Mucosa of stomach (tissue), 1 donor: ENCODE results near the gene CHDH.

Experiments used
- H3K27me3 ChIP-seq: one replicate; pipeline ENCODE4 v1.7.0; 2013; ENCODE audit warnings: mild to moderate bottlenecking, low read length; ENCODE audit not compliant: control insufficient read depth, insufficient read depth
- H3K36me3 ChIP-seq: one replicate; pipeline ENCODE4 v1.7.0; 2013; ENCODE audit warnings: low read length; ENCODE audit not compliant: control insufficient read depth, insufficient read depth
- H3K4me1 ChIP-seq: one replicate; pipeline ENCODE4 v1.7.0; 2013; ENCODE audit warnings: mild to moderate bottlenecking, low read length; ENCODE audit not compliant: control insufficient read depth, insufficient read depth
- H3K4me3 ChIP-seq: one replicate; pipeline ENCODE4 v1.7.0; 2013; ENCODE audit warnings: low read length
- H3K9ac ChIP-seq: one replicate; pipeline ENCODE4 v1.7.0; 2013; ENCODE audit warnings: mild to moderate bottlenecking, low read length, moderate library complexity
- H3K9me3 ChIP-seq: one replicate; pipeline ENCODE4 v1.7.0; 2013; ENCODE audit warnings: mild to moderate bottlenecking, low read length, moderate library complexity; ENCODE audit not compliant: control insufficient read depth
- donor health status: Pancreatic carcinoma.

Gene CHDH

GRCh38 chr3:53846134-53846850, at the start of gene CHDH, which contains the start of gene IL17RB:
CHDH (minus strand) TSS chr3:53846419; CDS start chr3:53824008, 22,411 bp downstream.
IL17RB (plus strand) TSS chr3:53846568; CDS start chr3:53846589, 21 bp downstream.
- H3K36me3 ChIP-seq: no peaks in the 10 kb centered on the region
- H3K9me3 ChIP-seq: no peaks in the 10 kb centered on the region
- peaks cover 47% of the 10 kb centered on the region for H3K4me1 ChIP-seq
- H3K4me3 ChIP-seq: peak within 1 kb of the TSS; percentile 61
- peaks cover 6% of the 10 kb centered on the region for H3K27me3 ChIP-seq
- peak within 1 kb of the TSS; percentile 91 for H3K9ac ChIP-seq

DNA sequence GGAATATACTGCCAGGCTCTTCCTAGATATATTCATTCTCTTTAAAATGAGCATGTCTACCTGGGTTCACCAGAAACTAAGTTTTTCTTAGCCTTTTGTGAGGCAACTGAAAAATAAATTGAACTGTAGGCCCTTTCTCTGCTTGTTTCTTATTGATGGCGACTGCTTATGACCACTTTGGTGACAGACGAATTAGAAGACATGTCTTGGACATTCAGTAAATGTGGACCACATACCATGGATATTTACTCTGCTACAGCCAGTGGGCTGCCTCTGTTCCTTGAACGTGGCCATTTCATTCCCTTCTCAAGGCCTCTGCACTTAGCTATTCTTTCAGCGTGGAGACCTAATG, 46.0 kb upstream of the CHDH start:
- H3K4me3 ChIP-seq: peak overlapping the region; percentile 48
- H3K4me1 ChIP-seq: peaks cover 14% of the 10 kb centered on the region
- H3K27me3 ChIP-seq: no peaks in the 10 kb centered on the region
- no peaks in the 10 kb centered on the region for H3K9me3 ChIP-seq
- peak overlapping the region; percentile 70 for H3K9ac ChIP-seq
- peaks cover 3% of the 10 kb centered on the region for H3K36me3 ChIP-seq

DNA sequence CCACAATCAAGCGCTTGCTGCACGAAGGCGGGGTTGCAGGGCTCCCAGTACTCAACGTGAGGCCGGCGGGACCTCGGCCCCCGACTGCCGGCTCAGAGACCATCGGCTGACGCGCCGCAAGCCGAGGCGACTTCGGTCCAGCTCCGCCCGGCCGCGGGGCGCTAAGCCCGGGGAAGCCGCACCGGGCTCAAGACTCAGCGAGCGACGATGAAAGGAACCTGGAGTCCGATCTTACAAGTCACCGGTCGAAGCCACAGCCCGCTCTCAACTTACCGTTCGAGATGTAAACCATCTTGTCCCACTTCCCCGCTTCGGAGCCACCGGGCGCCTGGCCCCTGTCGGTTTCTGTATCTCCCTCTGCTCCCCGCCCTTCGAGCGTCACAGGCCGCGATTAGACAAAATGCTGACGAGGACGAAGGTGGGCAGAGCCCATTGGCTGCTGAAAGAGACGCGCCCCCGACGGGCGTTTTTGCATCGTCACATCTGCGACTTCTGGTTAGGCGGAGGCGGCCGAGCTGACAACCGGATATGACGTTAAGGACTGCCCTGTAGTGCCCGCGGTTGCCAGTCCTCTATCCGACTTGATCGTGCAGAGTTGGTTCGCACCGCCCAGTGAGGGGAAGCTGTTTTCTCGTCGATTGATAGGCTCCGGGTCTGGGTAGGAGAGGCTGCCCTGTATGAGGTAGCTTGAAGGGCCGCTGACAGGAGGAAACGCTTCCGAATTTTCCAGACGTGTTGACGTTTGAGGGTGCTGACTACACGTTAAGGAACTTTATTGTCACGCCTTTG, 45.5 kb upstream of the CHDH start, which contains the start of gene SELENOK:
SELENOK (minus strand) TSS at position 363 of the 789 bp plus-strand sequence.
- Histone ChIP-seq H3K36me3 (peaks cover 4% of the 10 kb centered on the region), H3K9ac (peak within 1 kb of the TSS; percentile 94), H3K27me3 (no peaks in the 10 kb centered on the region), H3K4me3 (peak within 1 kb of the TSS; percentile 75), H3K9me3 (no peaks in the 10 kb centered on the region), H3K4me1 (peaks cover 14% of the 10 kb centered on the region)

DNA sequence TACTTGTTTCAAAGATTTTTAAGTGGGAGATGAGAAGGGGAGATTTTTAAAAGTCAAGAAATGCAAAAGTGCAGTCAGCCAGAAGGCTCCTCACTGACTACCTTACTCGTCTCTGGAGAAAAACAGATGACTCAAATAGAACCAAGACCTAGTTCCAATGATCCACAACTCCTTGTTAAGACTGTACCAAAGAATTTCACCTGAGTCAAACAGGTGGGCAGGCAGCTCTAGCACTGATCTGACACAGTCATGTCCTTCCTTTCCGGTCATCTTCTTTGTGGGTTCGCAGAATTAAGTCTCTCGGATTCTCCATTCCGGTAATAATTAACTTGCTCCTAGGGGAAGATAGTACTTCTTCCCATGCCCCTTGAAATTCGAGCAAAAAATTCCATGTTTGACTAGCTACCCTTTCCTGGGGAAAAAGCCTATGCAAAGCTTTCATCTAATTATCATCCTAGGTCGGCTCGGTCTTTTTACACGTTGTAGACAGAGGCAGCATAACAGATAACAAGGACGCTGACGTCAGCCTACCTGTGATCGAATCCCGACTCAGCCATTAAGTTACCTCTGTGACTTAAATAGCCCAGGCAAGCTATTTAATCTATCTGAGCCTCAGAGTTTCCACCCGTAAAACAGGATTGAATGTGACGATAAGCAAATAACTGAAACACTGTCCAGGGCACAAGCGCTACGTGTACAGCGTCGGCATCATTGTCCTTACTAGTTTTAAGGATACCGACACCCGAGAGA, 44.7 kb upstream of the CHDH start:
- Histone ChIP-seq H3K4me1 (peaks cover 14% of the 10 kb centered on the region), H3K4me3 (peak overlapping the region; percentile 75), H3K27me3 (no peaks in the 10 kb centered on the region), H3K9me3 (no peaks in the 10 kb centered on the region), H3K9ac (peak overlapping the region; percentile 94), H3K36me3 (peaks cover 4% of the 10 kb centered on the region)

- H3K9ac ChIP-seq: no peak overlapping the region
- H3K9me3 ChIP-seq: no peaks in the 10 kb centered on the region
- H3K36me3 ChIP-seq: peaks cover 4% of the 10 kb centered on the region
- no peaks in the 10 kb centered on the region for H3K27me3 ChIP-seq
- H3K4me1 ChIP-seq: peaks cover 14% of the 10 kb centered on the region
- no peak overlapping the region for H3K4me3 ChIP-seq
These were observed 42.0 kb upstream of the CHDH start for GRCh38 chr3:53888232-53888631.

- Histone ChIP-seq H3K9ac (no peak overlapping the region), H3K36me3 (peaks cover 4% of the 10 kb centered on the region), H3K4me3 (no peak overlapping the region), H3K27me3 (no peaks in the 10 kb centered on the region), H3K4me1 (peaks cover 13% of the 10 kb centered on the region), H3K9me3 (no peaks in the 10 kb centered on the region)
These were observed 41.2 kb upstream of the CHDH start for GRCh38 chr3:53887446-53887845.

- peaks cover 4% of the 10 kb centered on the region for H3K36me3 ChIP-seq
These were observed 39.0 kb upstream of the CHDH start for GRCh38 chr3:53885239-53885638.

DNA sequence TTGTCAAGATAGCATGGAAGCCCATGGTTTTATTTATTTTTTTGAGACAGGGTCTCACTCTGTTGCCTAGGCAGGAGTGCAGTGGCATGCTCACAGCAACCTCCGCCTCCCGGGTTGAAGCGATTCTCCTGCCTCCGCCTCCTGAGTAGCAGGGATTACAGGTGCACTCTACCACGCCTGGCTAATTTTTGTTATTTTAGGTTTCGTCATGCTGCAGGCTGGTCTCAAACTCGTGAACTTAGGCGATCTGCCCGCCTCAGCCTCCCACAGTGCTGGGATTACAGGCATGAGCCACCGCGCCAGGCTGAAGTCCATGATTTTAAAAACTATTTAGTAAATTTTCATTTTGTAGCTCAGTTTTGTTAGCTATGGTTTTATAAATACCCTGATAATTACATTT, 38.4 kb upstream of the CHDH start:
- no peak overlapping the region for H3K4me3 ChIP-seq
- H3K9ac ChIP-seq: no peak overlapping the region
- H3K9me3 ChIP-seq: no peaks in the 10 kb centered on the region
- H3K27me3 ChIP-seq: no peaks in the 10 kb centered on the region
- H3K4me1 ChIP-seq: peaks cover 10% of the 10 kb centered on the region
- H3K36me3 ChIP-seq: peaks cover 4% of the 10 kb centered on the region

More at GRCh38 chr3:53885239-53885638, 39.0 kb upstream of the CHDH start:
- Histone ChIP-seq H3K9me3 (no peaks in the 10 kb centered on the region), H3K9ac (no peak overlapping the region), H3K4me3 (no peak overlapping the region), H3K4me1 (peaks cover 11% of the 10 kb centered on the region), H3K27me3 (no peaks in the 10 kb centered on the region)

DNA sequence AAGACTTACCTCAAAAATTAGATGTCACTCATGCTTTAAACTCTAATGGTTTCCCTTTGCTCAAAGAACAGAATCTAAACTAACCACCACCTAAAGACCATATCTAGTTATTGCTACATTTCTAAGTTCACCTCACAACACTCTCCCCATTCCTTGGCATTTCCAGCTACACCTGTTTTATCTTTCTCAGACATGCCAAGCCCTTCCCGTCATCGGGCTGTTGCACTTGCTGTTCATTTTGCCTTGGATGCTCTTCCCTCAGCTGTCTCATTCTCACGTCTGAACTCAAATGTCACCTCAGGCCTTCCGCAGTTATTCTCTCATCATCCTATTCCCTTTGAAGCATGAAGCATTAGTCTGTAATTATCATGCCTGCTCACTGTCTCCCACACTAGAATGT, 36.8 kb upstream of the CHDH start:
- H3K4me3 ChIP-seq: no peak overlapping the region
- peaks cover 10% of the 10 kb centered on the region for H3K4me1 ChIP-seq
- no peak overlapping the region for H3K9ac ChIP-seq
- H3K9me3 ChIP-seq: no peaks in the 10 kb centered on the region
- peaks cover 4% of the 10 kb centered on the region for H3K36me3 ChIP-seq
- no peaks in the 10 kb centered on the region for H3K27me3 ChIP-seq

- Histone ChIP-seq H3K9me3 (no peaks in the 10 kb centered on the region), H3K36me3 (peaks cover 6% of the 10 kb centered on the region), H3K9ac (peak within 1 kb of the TSS; percentile 79), H3K27me3 (no peaks in the 10 kb centered on the region), H3K4me3 (peak within 1 kb of the TSS; percentile 70), H3K4me1 (peaks cover 10% of the 10 kb centered on the region)
These were observed 35.7 kb upstream of the CHDH start, which contains the start of gene ACTR8 for GRCh38 chr3:53881691-53882593. ACTR8 (minus strand) TSS chr3:53882152; CDS start chr3:53882101, 51 bp downstream.
